Stimulated activated CD8-positive, alpha-beta memory T cell treated with anti-CD3 and anti-CD28 coated beads, Interleukin-7, amount 100 ng/mL, for 4 hours (primary cell): ENCODE measurements around the gene DCK.
"Not testable (repeated sequence)": the region's sequence is repeated elsewhere in the genome, so short reads cannot be mapped to it uniquely, and the experiment has no call there.

Source experiments
- DNase-seq, 2 donors: peaks; one replicate each; pipeline ENCODE4 v3.0.0-alpha.2; 2020; ENCODE audit warnings: low read depth in 2 of 2

DCK gene

DNA sequence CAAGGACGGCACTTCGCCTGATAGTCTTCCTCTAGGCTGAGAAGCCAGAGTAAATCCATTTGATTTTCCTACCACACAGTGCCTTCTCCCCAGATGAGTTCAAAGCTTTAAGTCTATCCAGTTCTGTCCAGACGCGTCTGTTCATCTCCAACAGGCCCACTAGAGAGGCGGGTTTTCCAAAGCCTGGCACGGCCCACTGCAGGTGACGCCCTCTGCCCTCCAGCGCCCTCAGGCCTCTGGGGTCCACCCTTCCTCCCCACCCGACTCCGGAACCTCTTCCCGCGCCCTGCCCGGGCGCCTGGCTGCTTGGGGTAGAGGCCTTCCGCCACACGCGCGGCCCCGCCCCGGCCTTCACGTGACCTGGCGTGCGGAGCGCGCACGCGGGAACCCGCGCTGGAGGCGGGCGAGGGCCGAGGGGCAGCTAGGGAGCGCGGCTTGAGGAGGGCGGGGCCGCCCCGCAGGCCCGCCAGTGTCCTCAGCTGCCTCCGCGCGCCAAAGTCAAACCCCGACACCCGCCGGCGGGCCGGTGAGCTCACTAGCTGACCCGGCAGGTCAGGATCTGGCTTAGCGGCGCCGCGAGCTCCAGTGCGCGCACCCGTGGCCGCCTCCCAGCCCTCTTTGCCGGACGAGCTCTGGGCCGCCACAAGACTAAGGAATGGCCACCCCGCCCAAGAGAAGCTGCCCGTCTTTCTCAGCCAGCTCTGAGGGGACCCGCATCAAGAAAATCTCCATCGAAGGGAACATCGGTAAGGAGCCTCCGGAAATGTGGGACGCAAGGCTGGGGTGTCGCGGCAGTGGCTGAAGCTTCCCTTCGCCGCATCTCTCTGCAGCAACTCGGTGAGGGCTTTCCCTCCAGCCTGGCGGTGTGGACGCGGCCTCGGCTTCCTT lies at the start of gene DCK:
DCK (plus strand) TSS at position 469 of the 888 bp plus-strand sequence; CDS start at position 656, 187 bp downstream.
- peak; percentile 55 to 83 for DNase-seq

DNA sequence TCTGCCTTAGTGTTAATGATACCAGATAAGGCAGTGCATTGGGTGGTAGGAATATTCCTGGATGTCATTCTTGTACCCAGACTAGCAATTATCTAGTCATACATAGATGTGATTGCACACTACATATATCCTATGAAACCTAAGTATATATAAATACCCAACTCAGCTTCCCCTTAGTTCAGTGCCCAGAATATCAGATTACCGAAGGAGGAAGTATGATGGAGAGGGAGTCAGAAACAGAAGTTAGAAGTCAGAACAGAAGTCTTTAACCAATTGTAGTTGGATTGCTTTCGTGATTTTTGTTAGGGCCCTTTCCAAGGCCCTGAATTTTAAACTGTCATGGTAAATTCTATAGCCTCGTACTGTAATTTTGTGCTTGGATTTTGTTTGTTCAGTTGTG lies 48.4 kb upstream of the DCK start:
- DNase-seq: no peak

DNA sequence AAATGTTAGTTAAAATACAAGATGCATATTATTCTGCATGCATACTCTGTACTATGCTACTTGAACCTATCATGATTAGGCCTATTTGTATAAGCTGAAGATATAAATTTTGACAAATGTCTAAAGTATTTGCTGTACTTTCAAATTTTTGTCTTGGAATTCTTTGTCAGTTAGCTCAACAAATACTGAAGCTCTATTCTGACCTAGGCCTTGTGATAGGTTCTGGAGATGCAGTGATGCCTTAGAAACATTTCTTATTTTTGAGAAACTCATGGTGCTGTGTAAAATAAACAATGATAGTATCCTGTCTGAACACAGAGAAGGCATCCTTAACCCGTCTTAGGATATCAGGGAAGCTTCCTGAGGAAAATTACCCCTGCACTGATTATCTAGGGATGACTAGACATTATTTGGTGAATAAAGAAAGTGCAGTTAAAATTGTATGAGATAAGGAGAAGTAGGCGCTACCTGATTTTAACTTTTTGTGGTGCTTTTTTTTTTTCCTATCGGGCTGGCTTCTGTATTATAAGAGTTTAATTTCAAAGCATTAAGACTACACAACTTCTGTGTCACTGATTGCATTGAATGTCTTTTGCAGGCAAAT lies 47.9 kb upstream of the DCK start:
- no peak for DNase-seq

DNA sequence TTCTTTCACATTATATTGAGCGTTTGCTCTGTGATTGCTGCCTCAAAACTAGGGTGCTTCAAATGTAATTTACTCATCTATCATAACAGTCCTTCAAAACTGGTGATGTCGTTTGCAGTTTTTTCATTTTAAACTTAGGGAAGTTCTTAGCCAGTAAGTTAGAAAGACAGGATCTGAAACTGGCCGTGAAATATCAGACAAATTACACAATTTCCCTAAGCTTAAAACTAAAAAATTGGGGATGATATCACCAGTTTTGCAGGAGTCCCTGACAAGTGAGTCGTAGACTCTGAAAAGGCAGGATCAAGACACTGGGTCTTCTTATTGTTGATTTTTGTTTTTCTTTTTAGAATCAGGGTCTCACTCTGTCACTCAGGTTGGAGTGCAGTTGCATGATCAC lies 46.5 kb upstream of the DCK start:
- DNase-seq: no peak

DNA sequence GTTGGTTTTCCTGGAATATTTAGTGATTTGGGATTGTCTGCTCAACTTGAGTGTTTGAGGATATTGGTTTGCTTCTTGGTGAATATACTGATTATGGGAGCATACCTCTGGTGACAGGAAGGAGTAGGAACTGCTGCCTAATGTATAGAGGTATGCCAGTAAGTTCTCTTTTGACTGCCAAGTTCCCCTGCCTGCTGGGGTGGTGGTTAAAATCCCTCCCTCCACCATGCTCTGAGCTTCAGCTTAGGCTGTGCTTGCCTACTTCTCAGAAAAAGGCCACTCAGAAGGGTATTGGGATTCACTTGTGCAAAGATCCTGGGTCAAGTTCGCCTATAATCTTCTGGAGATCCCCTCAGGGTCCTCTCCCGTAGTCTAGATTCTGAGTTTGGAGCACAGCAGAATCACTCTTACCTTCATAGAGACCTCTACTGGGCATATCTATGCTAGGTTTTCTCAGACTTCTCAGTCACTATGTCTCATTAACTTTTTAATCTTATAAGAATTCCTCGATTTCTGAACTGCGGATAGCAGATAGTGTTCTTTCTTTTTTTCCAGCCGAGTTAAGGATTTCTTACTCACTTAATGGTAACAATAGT lies 44.7 kb upstream of the DCK start:
- no peak for DNase-seq

DNA sequence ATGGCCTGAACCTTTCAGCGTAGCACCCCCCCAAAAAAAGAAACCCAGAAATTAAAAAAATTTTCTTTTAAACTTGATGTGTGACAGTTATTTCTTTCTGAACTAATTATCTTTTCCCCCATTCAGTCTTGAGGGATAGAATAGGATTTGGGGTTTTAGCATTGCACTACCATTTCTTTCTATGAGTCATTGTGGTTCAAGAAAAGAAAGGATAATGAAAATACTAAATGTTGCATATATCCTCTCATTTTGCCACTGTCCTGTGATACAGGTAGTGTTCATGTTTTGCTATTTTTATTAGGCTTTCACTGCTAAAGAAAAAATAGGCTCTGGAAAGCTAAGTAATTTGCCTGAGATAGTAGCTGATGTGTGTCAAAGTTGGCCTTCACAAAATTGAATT lies 39.4 kb upstream of the DCK start:
- DNase-seq: no peak

DNA sequence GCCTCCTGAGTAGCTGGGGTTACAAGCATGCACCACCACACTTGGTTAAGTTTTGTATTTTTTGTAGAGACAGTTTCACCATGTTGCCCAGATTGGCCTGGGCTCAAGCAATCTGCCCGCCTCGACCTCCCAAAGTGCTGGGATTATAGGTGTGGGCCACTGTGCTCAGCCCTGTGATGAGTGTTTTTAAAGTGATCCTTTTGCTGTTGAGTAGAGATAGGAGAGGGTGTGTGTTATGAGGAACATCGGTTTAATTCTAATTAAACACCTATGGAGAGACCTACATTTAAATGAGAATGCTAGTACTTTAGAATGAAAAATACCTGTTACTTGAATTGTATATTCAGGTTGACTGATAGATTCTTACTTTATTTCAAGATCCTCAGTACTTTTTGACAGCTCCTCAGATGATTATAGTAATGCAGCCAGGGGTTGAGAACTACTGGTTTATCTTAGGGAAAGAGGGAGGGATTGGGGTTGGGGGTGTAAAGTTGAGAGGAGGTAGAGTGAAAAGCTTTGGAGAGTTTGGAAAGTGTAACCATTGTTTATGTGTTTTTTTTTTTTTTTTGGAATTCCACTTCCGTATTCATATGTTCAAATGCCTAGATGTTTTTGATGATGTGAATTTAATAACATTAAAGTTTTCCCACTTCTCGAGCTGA lies 36.8 kb upstream of the DCK start:
- DNase-seq: no peak

DNA sequence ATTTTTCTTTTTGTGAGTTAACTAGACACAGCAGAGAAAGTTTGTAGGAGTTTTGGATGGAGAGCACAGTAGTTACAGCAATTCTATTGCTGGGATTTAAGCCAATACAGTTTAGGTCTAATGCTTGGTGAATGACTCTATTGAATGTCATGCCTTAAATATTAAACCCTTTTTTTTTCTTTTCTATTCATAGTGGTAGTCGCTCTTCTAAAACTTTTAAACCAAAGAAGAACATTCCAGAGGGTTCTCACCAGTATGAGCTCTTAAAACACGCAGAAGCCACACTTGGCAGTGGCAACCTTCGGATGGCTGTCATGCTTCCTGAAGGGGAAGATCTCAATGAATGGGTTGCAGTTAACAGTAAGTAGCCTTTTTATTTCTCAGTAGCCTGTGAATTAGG lies 34.8 kb upstream of the DCK start:
- no peak for DNase-seq

DNA sequence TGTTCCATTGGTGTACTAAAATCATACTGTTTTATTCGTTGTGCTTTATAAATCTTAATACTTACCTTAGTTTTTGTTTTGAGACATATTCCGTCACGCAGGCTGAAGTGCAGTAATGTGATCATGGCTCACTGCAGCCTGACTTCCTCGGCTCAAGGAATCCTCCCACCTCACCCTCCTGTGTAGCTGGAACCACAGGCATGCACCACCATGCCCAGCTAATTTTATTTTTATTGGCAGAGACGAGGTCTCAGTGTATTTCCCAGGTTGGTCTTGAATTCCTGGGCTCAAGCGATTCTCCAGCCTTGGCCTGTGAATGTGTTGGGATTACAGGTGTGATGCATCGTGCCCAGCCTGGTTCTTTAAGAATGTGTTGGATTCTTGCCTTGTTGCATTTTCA lies 24.4 kb upstream of the DCK start:
- no peak for DNase-seq

DNA sequence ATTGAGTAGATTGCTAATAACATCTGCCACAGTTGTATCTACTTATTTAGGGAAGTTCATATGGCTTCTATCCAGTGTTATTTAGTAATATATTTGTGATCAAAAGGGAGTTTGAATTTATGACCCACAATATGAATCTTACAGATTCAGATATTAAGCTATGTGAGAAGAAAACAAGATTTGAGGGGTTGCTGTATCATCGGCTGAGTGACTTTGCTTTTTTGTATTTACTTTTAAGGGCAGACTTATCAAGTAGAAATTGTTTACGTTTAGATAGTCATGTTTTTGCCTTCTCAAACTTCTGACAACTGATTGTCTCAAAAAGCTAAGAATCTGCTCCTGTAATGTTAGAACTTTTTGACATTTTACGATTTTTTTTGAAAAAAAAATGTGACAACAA lies 17.2 kb upstream of the DCK start:
- DNase-seq: no peak

DNA sequence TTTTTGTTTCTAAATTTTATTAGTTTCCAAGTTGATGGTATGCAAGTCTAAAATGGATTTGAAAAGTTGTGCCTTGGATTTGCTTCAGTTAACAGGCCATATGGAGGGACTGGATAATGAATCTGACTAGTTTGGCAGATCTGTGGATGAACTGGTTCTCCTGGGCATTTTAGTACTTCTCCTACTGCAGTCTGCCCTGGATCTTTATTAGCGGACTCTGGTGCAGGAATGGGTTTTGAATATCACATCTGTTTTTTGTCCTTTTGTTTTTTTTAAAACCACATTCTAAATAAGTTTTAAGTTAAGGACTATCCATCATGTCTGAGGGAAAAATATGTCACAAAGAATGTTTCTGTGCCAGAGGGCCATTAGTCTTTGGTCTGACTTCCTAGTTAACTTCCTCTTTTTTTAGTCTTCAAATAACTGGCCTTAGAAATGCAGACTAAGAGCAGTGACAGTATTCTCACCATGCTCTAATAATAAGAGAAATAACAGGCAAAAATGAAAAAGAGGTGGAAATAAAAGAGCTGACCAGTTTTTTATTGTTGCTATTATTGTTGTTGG lies 13.9 kb upstream of the DCK start:
- DNase-seq: no peak

DNA sequence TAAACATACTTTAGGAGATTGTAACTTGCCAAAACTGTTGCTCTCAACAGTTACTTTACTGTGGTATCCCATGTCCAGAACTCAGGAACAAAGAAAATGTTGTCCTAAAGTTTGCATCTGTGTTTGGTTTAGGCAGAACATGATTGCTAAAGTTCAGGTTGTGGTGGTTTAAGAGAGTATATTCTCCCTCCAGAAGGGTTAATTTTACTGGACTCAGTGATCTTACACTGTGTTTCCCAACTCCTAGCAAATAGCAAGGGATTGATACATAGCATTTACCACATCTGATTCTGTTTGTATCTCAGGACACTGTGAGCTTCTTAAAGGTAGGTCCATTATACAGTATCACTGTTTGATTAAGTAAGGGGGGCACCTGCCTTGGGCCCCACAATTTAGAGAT lies 13.3 kb upstream of the DCK start:
- no peak for DNase-seq

DNA sequence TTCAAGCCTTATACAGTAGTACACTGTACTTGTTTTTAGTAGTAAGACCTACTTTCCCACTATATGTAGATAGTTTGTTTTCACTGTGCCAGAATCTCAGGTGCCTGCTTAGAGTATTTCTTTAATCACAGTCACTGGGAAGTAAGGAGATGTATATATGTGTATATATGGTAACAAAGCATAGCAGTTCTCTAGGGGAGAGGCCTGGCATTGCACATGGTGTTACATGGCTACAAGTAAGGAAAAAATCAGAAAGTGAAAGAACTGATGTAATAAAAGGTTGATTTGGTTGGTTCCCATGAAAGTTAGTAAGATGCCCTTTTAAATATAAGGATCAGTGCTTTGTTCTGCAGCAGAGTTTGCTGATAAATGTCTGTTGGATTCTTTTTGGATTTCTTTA lies 9.3 kb upstream of the DCK start:
- DNase-seq: no peak

DNA sequence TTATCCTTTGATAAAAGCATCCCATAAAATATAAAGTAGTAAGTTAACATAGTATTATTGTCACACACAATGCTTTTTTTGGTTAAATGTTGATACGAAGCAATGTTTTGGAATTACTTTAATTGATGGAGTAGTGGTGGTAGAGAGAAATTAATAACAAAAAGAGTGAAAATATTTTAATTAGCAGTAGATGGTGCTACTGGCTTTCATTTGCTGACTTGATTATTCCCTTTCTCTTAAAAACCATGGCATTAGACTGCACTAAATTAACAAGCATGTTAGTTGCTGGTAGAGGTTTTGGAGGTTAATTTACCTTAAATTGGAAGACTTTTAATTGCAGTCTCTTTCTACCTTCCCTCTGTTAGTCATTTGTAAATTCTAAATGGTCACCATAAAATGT lies 8.9 kb upstream of the DCK start:
- no peak for DNase-seq

DNA sequence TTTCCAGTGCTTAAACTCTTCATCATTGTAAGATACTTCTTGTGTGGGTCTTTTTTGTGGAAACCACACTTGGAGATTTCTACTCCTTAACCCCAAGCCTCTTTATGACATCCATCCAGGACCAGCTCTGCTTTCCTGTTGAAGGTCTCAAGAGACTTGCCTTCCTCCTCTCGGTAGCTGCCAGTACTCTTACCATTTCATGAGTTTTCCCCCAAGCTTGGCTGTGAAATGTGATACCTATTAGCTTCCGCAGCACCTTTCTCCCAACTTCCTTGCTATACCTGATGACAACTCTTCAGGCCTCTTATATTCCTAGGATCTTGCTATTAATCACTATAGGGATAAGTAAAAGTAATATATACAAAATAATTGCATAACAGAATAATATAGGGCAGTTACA lies 1.9 kb upstream of the DCK start:
- DNase-seq: no peak

DNA sequence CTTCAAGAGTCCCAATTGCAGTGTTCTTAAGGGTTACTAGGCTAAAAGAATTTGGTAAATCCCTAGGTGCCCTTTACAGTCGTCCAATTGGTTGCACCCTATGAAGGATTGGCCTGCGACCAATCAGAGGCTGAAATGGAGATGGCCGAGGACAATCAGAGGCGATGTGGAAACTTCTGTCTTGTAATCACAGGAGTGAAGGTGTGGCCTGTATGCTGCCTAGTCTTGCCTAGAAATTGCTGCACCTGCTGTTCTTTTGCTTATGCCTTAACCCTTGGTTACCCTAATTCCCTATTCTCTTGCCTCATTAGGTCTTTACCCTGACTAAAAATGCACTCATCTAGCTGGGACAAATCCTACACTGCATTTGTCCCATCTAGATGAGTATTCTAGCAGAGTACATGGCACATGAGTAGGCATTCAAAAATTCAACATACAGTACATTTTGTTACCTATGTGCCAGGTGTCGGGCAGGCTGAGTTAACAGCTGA lies 1.0 kb upstream of the DCK start:
- no peak for DNase-seq

DNA sequence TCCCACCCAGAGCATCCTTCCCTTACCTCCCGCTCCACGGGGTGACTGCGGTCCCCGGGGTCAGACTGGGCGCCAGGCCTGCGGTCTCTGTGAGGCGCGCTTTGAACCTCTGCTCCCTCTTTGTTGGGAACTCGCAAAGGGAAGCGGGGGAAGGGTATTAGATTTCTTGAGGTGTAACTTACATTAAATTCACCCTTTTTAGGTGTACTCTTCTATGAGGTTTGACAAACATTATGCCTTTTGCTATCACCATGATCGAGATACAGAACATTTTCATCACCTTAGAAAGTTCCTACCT lies 569 bp downstream of the DCK start:
- no peak for DNase-seq

DNA sequence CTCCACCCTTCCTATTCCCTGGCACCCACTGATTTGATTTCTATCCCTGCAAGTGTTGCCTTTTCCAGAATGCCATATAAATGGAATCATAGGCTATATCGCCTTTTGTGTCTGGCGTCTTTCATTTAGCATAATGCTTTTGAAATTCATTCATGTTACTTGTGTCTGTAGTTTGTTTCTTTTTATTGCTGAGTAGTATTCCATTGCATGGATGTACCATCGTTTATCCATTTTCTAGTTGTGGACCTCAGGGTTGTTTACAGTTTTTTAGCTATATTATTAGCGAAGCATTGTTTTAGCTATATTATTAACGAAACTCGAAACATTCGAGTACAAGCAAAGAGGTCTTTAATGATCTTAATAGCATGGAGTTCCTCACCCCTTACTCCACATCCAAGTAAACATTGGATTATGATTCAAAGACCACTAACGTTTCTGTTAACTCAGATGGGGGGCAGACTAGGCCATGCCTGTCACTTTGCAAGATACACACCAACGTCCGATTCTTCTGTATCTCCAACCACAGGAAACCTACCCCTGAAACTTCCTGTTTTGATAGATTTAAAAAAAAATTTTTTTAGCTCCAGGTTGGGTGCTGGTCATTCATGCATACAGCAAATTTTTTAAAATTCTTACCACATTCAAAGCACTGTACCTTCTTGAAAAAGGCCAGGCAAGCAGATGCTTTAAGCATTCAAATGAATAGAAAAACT lies 1.1 kb downstream of the DCK start:
- no peak for DNase-seq

DNA sequence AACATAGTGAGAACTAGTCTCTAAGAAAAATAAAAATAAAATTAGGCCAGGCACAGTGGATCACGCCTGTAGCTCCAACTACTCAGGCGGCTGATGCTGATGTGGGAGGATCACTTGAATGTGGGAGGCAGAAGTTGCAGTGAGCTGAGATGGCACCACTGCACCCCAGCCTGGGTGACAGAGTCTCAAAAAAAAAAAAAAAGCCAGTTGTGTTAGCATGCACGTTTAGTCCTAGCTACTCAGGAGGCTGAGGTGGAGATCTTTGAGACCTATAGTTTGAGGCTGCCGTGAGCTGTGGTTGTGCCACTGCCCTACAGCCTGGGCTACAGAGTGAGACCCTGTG lies 2.5 kb downstream of the DCK start:
- peak in 1 of 2 donors; percentile 19 for DNase-seq

DNA sequence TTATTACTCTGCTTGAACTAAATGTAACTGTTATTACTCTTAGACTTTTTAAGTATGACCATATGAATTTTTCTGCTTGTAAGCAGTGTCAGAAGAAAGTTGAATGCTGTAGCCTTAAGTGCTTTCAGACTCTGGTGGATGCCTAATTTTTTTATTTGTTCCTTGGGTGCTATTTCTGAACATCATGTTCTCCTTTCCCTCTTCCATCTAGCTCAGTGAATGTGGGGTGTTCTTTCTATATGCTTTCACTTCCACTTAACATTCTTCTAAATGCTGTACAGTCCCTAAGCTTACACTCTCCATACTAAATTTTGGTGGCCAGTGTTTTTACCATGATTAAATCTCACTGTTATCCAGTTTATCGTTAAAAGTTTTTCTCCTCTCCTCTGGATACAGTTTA lies 3.6 kb downstream of the DCK start:
- no peak for DNase-seq

DNA sequence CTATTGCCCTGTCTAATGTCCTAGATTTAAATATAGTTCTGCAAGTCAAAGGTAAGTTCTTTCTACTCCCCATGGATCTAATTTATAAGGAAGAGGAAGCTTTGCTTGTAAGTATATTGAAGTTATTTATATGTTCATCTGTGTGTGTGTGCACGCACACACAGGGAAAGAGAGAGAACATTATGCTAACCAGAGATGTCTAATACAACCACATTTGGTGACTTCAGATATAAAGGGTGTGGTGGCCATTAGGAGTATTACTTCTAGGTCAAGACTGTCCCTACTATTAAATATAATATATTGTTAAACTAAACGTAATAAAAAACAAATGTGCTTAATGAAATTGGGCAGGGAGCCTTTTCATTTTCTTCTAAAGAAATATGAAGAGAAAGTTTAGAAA lies 4.1 kb downstream of the DCK start:
- DNase-seq: no peak

DNA sequence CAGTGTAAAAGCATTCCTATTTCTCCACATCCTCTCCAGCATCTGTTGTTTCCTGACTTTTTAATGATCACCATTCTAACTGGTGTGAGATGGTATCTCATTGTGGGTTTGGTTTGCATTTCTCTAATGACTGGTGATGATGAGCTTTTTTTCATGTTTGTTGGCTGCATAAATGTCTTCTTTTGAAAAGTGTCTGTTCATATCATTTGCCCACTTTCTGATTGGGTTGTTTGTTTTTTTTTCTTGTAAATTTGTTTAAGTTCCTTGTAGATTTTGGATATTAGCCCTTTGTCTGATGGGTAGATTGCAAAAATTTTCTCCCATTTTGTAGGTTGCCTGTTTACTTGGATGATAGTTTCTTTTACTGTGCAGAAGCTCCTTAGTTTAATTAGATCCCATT lies 6.2 kb downstream of the DCK start:
- DNase-seq: not testable (repeated sequence)
